ENCODE measurements around the gene SUMO3. TPM values are rescaled to one million over a fixed set of nuclear protein-coding genes. Genes with fewer than 3 reads are reported as not detected.

SUMO3 gene
- total and polyA plus RNA-seq, 5 donors, result 53.3 to 87.8 (median 82.2) TPM

GRCh38 chr21:44757731-44758130, 60.1 kb downstream of the SUMO3 start:
- ATAC-seq, result no peak
- WGBS, result 92% methylated on average over 6 of the region's 6 CpGs
- intact Hi-C loops (cut with DNase I), result loop anchor here in 1 of 4 donors (10.0 kb wide), 1 partner anchor 243 kb away; no protein-coding TSS in a partner anchor
- Histone ChIP-seq H3K4me1 (ENCODE audit: control insufficient read depth, insufficient read depth, low read length) (no peaks in the 10 kb centered on the region), H3K27ac (ENCODE audit: low read length) (no peak overlapping the region), H3K4me3 (ENCODE audit: low read length) (no peak overlapping the region), H3K27me3 (ENCODE audit: control insufficient read depth, insufficient read depth) (no peaks in the 10 kb centered on the region), H3K9me3 (ENCODE audit: control insufficient read depth, low read length) (no peaks in the 10 kb centered on the region)
- DNase-seq, result no peak

- intact Hi-C loops (cut with DNase I), result loop anchor here in 1 of 4 donors (10.0 kb wide), 1 partner anchor 242 kb away; no protein-coding TSS in a partner anchor
- H3K4me3 ChIP-seq (ENCODE audit: low read length), result no peak overlapping the region
- no peak overlapping the region for H3K27ac ChIP-seq (ENCODE audit: low read length)
- H3K4me1 ChIP-seq (ENCODE audit: control insufficient read depth, insufficient read depth, low read length), result no peaks in the 10 kb centered on the region
- no peaks in the 10 kb centered on the region for H3K9me3 ChIP-seq (ENCODE audit: control insufficient read depth, low read length)
- 94% methylated on average over 23 of the region's 23 CpGs for WGBS
- ATAC-seq (no peak), DNase-seq (no peak)
- no peaks in the 10 kb centered on the region for H3K27me3 ChIP-seq (ENCODE audit: control insufficient read depth, insufficient read depth)
Observed at GRCh38 chr21:44756423-44757185, 61.3 kb downstream of the SUMO3 start.

Other genes with a start within 250 kb of the SUMO3 start
- not detected for gene KRTAP10-4, start 244.3 kb downstream of the SUMO3 start, total RNA-seq
- not detected for gene KRTAP10-4, start 244.3 kb downstream of the SUMO3 start, polyA plus RNA-seq
- not detected for gene KRTAP10-5, start 237.5 kb downstream of the SUMO3 start, total RNA-seq
- not detected for gene KRTAP10-5, start 237.5 kb downstream of the SUMO3 start, polyA plus RNA-seq
- not detected for gene KRTAP10-6, start 225.6 kb downstream of the SUMO3 start, total RNA-seq
- gene KRTAP10-6, start 225.6 kb downstream of the SUMO3 start, polyA plus RNA-seq, result not detected
- gene KRTAP10-7, start 217.5 kb downstream of the SUMO3 start, total RNA-seq, result not detected
- gene KRTAP10-7, start 217.5 kb downstream of the SUMO3 start, polyA plus RNA-seq, result not detected
- not detected for gene KRTAP10-8, start 206.0 kb downstream of the SUMO3 start, total RNA-seq
- gene KRTAP10-8, start 206.0 kb downstream of the SUMO3 start, polyA plus RNA-seq, result not detected
- not detected for gene KRTAP10-9, start 191.0 kb downstream of the SUMO3 start, total RNA-seq
- gene KRTAP10-9, start 191.0 kb downstream of the SUMO3 start, polyA plus RNA-seq, result not detected
- gene KRTAP10-10, start 180.7 kb downstream of the SUMO3 start, total RNA-seq, result not detected
- not detected for gene KRTAP10-10, start 180.7 kb downstream of the SUMO3 start, polyA plus RNA-seq
- not detected for gene KRTAP10-11, start 171.6 kb downstream of the SUMO3 start, total RNA-seq
- not detected for gene KRTAP10-11, start 171.6 kb downstream of the SUMO3 start, polyA plus RNA-seq
- not detected for gene KRTAP12-4, start 163.4 kb downstream of the SUMO3 start, total RNA-seq
- gene KRTAP12-4, start 163.4 kb downstream of the SUMO3 start, polyA plus RNA-seq, result not detected
- not detected for gene KRTAP12-3, start 160.1 kb downstream of the SUMO3 start, total RNA-seq
- not detected for gene KRTAP12-3, start 160.1 kb downstream of the SUMO3 start, polyA plus RNA-seq
- gene KRTAP12-2, start 151.1 kb downstream of the SUMO3 start, total RNA-seq, result not detected
- not detected for gene KRTAP12-2, start 151.1 kb downstream of the SUMO3 start, polyA plus RNA-seq
- gene KRTAP12-1, start 135.9 kb downstream of the SUMO3 start, total RNA-seq, result not detected
- not detected for gene KRTAP12-1, start 135.9 kb downstream of the SUMO3 start, polyA plus RNA-seq
- gene KRTAP10-12, start 120.9 kb downstream of the SUMO3 start, total RNA-seq, result not detected
- not detected for gene KRTAP10-12, start 120.9 kb downstream of the SUMO3 start, polyA plus RNA-seq
- 1 to 10 TPM in 3 of 4 donors, under 1 TPM in 1; 0.29 to 4.6 (median 1.3) TPM for gene TSPEAR, start 106.5 kb downstream of the SUMO3 start, total RNA-seq
- gene TSPEAR, start 106.5 kb downstream of the SUMO3 start, polyA plus RNA-seq, result 2.2 TPM
- 10 to 100 TPM; 57.0 to 69.8 (median 64.7) TPM for gene UBE2G2, start 16.2 kb downstream of the SUMO3 start, total RNA-seq
- gene UBE2G2, start 16.2 kb downstream of the SUMO3 start, polyA plus RNA-seq, result 39.6 TPM
- gene PTTG1IP, start 55.6 kb upstream of the SUMO3 start, total RNA-seq, result 100 to 1,000 TPM; 192 to 206 (median 197) TPM
- gene PTTG1IP, start 55.6 kb upstream of the SUMO3 start, polyA plus RNA-seq, result 172 TPM
- gene ITGB2, start 102.8 kb upstream of the SUMO3 start, total RNA-seq, result 10 to 100 TPM; 19.1 to 46.5 (median 33.7) TPM
- 11.9 TPM for gene ITGB2, start 102.8 kb upstream of the SUMO3 start, polyA plus RNA-seq
- 10 to 100 TPM; 19.2 to 26.5 (median 24.1) TPM for gene SLX9, start 122.0 kb upstream of the SUMO3 start, total RNA-seq
- 25.1 TPM for gene SLX9, start 122.0 kb upstream of the SUMO3 start, polyA plus RNA-seq